HepG2 (cell line): ENCODE results near the gene HAUS1. TPM values are rescaled to one million over a fixed set of nuclear protein-coding genes. Genes with fewer than 3 reads are reported as not detected.
A peak's percentile ranks its signal among the peaks of the same experiment; 100 is the strongest.

Experiments used
- ATAC-seq: fragments of 200-7000 bp; cut with Tn5 transposase; 3 replicates; pipeline ENCODE4 v1.9.1; 2020; ENCODE audit warnings: mild to moderate bottlenecking, moderate library complexity
- BruUV-seq: library from RNA; stranded (reverse); fragments of 400-500 nt; replicated peaks from 2 replicates; lab custom pipeline; 2021; lab: Mats Ljungman, UMichigan
- CTCF ChIA-PET: fragments of 300-600 bp; formaldehyde crosslinking; extraction: SDS; loops from one replicate; lab custom pipeline; 2021; ENCODE audit warnings: low total read pairs, inconsistent platforms, low intra/inter-chr PET ratio; lab: Yijun Ruan, JAX
- POLR2A ChIA-PET: fragments of 350-600 bp; sonication (Branson Sonifier 250); formaldehyde crosslinking; loops from one replicate; lab custom pipeline; 2020; ENCODE audit warnings: antibody characterized with exemption, inconsistent platforms; lab: Yijun Ruan, JAX
- DNase-seq: peaks from one replicate; pipeline ENCODE4 v3.0.0-alpha.2; 2015; ENCODE audit warnings: low spot score
- FAIRE-seq: peaks from 3 replicates; lab custom pipeline; 2011; peaks lifted over from hg19 to GRCh38; lab: Jason Lieb, UNC
- H2AFZ ChIP-seq: one replicate; pipeline ENCODE4 v1.6.1; 2011; ENCODE audit warnings: low read length, inconsistent platforms
- H3K27ac ChIP-seq: fragments of 300-600 bp; 3 replicates; pipeline ENCODE4 v1.8.0; 2011; ENCODE audit warnings: mixed run types, mild to moderate bottlenecking, mixed read lengths, low read length, inconsistent platforms; ENCODE audit not compliant: insufficient read depth; ENCODE audit errors: extremely low read length
- H3K27me3 ChIP-seq, 2 experiments: fragments of 200-600 bp in 1 of 2; 2 replicates in 1 of 2; 3 replicates in 1 of 2; pipeline versions ENCODE4 v1.6.0 to v1.8.0; 2011; ENCODE audit warnings: low read length in 2 of 2, mild to moderate bottlenecking in 2 of 2, moderate library complexity in 2 of 2, inconsistent platforms in 1 of 2; ENCODE audit not compliant: insufficient read depth in 2 of 2, control insufficient read depth in 1 of 2
- H3K36me3 ChIP-seq, 2 experiments: fragments of 200-600 bp in 1 of 2; replicated peaks in 1 of 2; 2 replicates in 1 of 2; 3 replicates in 1 of 2; pipeline versions ENCODE4 v1.5.1 to v1.8.0; 2011; ENCODE audit warnings: low read length in 2 of 2, inconsistent platforms in 1 of 2; ENCODE audit not compliant: insufficient read depth in 2 of 2, control insufficient read depth in 1 of 2
- H3K4me1 ChIP-seq: 2 replicates; pipeline ENCODE4 v1.5.1; 2012; ENCODE audit warnings: low read length, inconsistent platforms; ENCODE audit not compliant: insufficient read depth
- H3K4me2 ChIP-seq: 2 replicates; pipeline ENCODE4 v1.6.0; 2011; ENCODE audit warnings: low read depth, low read length, inconsistent platforms
- H3K4me3 ChIP-seq, 3 experiments: fragments of 200-600 bp in 1 of 3; sonication (generic), shearing (Covaris generic) in 1 of 3; replicated peaks in 1 of 3; 2 replicates each; pipeline ENCODE4 v1.5.1; 2011 to 2016; ENCODE audit warnings: low read length in 3 of 3, inconsistent platforms in 2 of 3, low read depth in 2 of 3, mild to moderate bottlenecking in 2 of 3, control low read depth in 1 of 3, mixed read lengths in 1 of 3; ENCODE audit not compliant: insufficient read depth in 1 of 3
- H3K79me2 ChIP-seq: one replicate; pipeline ENCODE4 v1.6.1; 2011; ENCODE audit warnings: low read length, inconsistent platforms; ENCODE audit not compliant: insufficient read depth
- H3K9ac ChIP-seq: 2 replicates; pipeline ENCODE4 v1.6.0; 2011; ENCODE audit warnings: mild to moderate bottlenecking, low read depth, low read length, inconsistent platforms; ENCODE audit not compliant: insufficient read depth
- H3K9me3 ChIP-seq: 2 replicates; pipeline ENCODE4 v1.5.1; 2012; ENCODE audit warnings: mild to moderate bottlenecking, low read length
- H4K20me1 ChIP-seq: 2 replicates; pipeline ENCODE4 v1.6.0; 2011; ENCODE audit warnings: inconsistent platforms, mild to moderate bottlenecking, low read length, moderate library complexity; ENCODE audit not compliant: insufficient read depth
- ARID4A ChIP-seq: sonication (generic); formaldehyde crosslinking; IDR thresholded peaks from 2 replicates; pipeline ENCODE4 v1.5.0; 2020; ENCODE audit warnings: mild to moderate bottlenecking, missing genetic modification reagents, borderline replicate concordance
- DMAP1 ChIP-seq: IDR thresholded peaks from 2 replicates; pipeline ENCODE4 v1.6.1; 2016
- EEA1 ChIP-seq: sonication (generic); formaldehyde crosslinking; IDR thresholded peaks from 2 replicates; pipeline ENCODE4 v1.5.1; 2020; ENCODE audit warnings: mild to moderate bottlenecking, missing genetic modification reagents, borderline replicate concordance
- MTERF4 ChIP-seq: sonication (generic); formaldehyde crosslinking; IDR thresholded peaks from 2 replicates; pipeline ENCODE4 v1.8.0; 2023; ENCODE audit warnings: mild to moderate bottlenecking, missing genetic modification reagents
- SPEN ChIP-seq: sonication (generic); formaldehyde crosslinking; IDR thresholded peaks from 2 replicates; pipeline ENCODE4 v1.5.1; 2020; ENCODE audit warnings: low read depth, mild to moderate bottlenecking, missing genetic modification reagents
- USF2 ChIP-seq, 2 experiments: sonication (generic) in 1 of 2; formaldehyde crosslinking in 1 of 2; IDR thresholded peaks; 2 replicates each; pipeline versions ENCODE4 v1.5.1 to v1.6.1; 2011 to 2020; ENCODE audit warnings: borderline replicate concordance in 1 of 2, low read depth in 1 of 2, low read length in 1 of 2, mild to moderate bottlenecking in 1 of 2, missing genetic modification reagents in 1 of 2, moderate library complexity in 1 of 2
- XRCC5 ChIP-seq: fragments of 200-400 bp; formaldehyde crosslinking; optimal IDR thresholded peaks from 2 replicates; pipeline ENCODE3; 2017; ENCODE audit warnings: mild to moderate bottlenecking, low read length
- ZFY ChIP-seq: sonication (generic); formaldehyde crosslinking; IDR thresholded peaks from 2 replicates; pipeline ENCODE4 v1.4.0; 2020; ENCODE audit warnings: missing genetic modification reagents
- ZMYM2 ChIP-seq: sonication (generic); formaldehyde crosslinking; IDR thresholded peaks from 2 replicates; pipeline ENCODE4 v1.8.0; 2022; ENCODE audit warnings: mild to moderate bottlenecking, missing genetic modification reagents
- ZNF101 ChIP-seq: sonication (generic); formaldehyde crosslinking; IDR thresholded peaks from 2 replicates; pipeline ENCODE4 v1.4.0; 2020; ENCODE audit warnings: mild to moderate bottlenecking, low read depth, missing genetic modification reagents, borderline replicate concordance
- ZNF232 ChIP-seq: sonication (generic); formaldehyde crosslinking; IDR thresholded peaks from 2 replicates; pipeline ENCODE4 v1.4.0; 2020; ENCODE audit warnings: missing genetic modification reagents, borderline replicate concordance
- ZNF546 ChIP-seq: sonication (generic); formaldehyde crosslinking; conservative IDR thresholded peaks from 2 replicates; pipeline ENCODE4 v1.8.1; 2023; ENCODE audit warnings: mild to moderate bottlenecking, missing genetic modification reagents
- ZNF768 ChIP-seq: sonication (generic); formaldehyde crosslinking; IDR thresholded peaks from 2 replicates; pipeline ENCODE4 v1.4.0; 2020; ENCODE audit warnings: missing genetic modification reagents
- ZNF83 ChIP-seq: sonication (generic); formaldehyde crosslinking; IDR thresholded peaks from 2 replicates; pipeline ENCODE4 v1.4.0; 2020; ENCODE audit warnings: missing genetic modification reagents, mild to moderate bottlenecking, borderline replicate concordance
- ZSCAN21 ChIP-seq: sonication (generic); formaldehyde crosslinking; IDR thresholded peaks from 2 replicates; pipeline ENCODE4 v1.8.0; 2022; ENCODE audit warnings: mild to moderate bottlenecking, missing genetic modification reagents, moderate library complexity, borderline replicate concordance
- WGBS: methylation state at CpG from one replicate; pipeline ENCODE4 v1.1.6; 2017; ENCODE audit warnings: low lambda C conversion rate; 5-methylcytosine and 5-hydroxymethylcytosine counted together
- in situ Hi-C: cut with HindIII; loops from 2 replicates; pipeline ENCODE4 v1.10.0; 2017; ENCODE audit warnings: low pct_unique_long_range_greater_than_20kb; ENCODE audit not compliant: extremely low pct_ligation_motif_present
- intact Hi-C: fragments of 100-400 bp; cut with micrococcal nuclease; formaldehyde crosslinking; loops from one replicate; pipeline ENCODE4 v1.10.0; 2022; ENCODE audit not compliant: unreplicated experiment
- polyA plus RNA-seq, 8 experiments: library from polyadenylated mRNA; depleted of rRNA in 3 of 8; stranded (reverse) in 7 of 8; unstranded in 1 of 8; fragments of >200 nt; fragmentation: Illumina TruSeq in 4 of 8; extraction: Trizol in 4 of 8; gene quantifications; 2 replicates each; pipeline versions ENCODE4 v1.2.1 to v1.2.3, GENCODE V29; 2011 to 2016; ENCODE audit warnings: low read depth in 4 of 8, missing spikeins in 1 of 8, mixed read lengths in 1 of 8; ENCODE audit not compliant: insufficient read depth in 1 of 8
- total RNA-seq, 5 experiments: library from RNA; depleted of rRNA; stranded (reverse); fragments of >200 nt; fragmentation: Illumina TruSeq; extraction: Trizol; gene quantifications; 2 replicates each; pipeline ENCODE4 v1.2.3, GENCODE V29; 2016; ENCODE audit warnings: low read depth in 1 of 5

Gene HAUS1
- total and polyA plus RNA-seq, 2 of the 13 experiments (the other 11 are each of a cell fraction or from before 2014, with no cell fraction given), result 20.6 to 59.2 TPM

GRCh38 chr18:46071653-46072375 lies 32.4 kb upstream of the HAUS1 start, which contains the start of gene PSTPIP2:
Gene PSTPIP2 (minus strand): TSS chr18:46072260. CDS start chr18:46072188, 72 bp downstream.
- no peaks in the 10 kb centered on the region for H3K36me3 ChIP-seq
- H3K4me3 ChIP-seq, result peak within 1 kb of the TSS; percentile 54 to 72 (median 54)
- intact Hi-C loops (loop anchor here (1.0 to 10.0 kb wide), 4 partner anchors 92 to 407 kb away; partner anchors contain the start of gene EPG5), in situ Hi-C loops (loop anchor here (5.0 to 10.0 kb wide), 2 partner anchors 105 to 377 kb away; partner anchors contain the start of gene EPG5)
- peaks cover 12 to 39% of the 10 kb centered on the region in 2 experiments; a peak in 4 of 5 replicates for H3K27me3 ChIP-seq
- peak within 1 kb of the TSS; percentile 54 for H3K9ac ChIP-seq
- no peaks in the 10 kb centered on the region for H3K9me3 ChIP-seq
- no peaks in the 10 kb centered on the region for H3K79me2 ChIP-seq
- FAIRE-seq (no peak), DNase-seq (no peak), ATAC-seq (peak; percentile 78)
- ChIA-PET CTCF (no interaction called here), POLR2A (no interaction called here)
- 2% methylated on average over 24 of the region's 75 CpGs for WGBS
- peak within 1 kb of the TSS; percentile 77 for H3K4me2 ChIP-seq
- no peak within 1 kb of the TSS for H3K27ac ChIP-seq
- peaks cover 21% of the 10 kb centered on the region for H3K4me1 ChIP-seq
- peaks cover 9% of the 10 kb centered on the region; the same call in 1 of the 2 replicates for H4K20me1 ChIP-seq
- no TSS peak for BruUV-seq
- H2AFZ ChIP-seq, result no peak within 1 kb of the TSS
- TF ChIP-seq USF2 (IDR thresholded peaks at IDR 0.05; ENCODE audit: low read depth, low read length) (no peak), USF2 (CRISPR knock-in tag; IDR thresholded peaks at IDR 0.05; ENCODE audit: borderline replicate concordance) (no peak), ZNF83 (CRISPR knock-in tag) (no peak), ZNF232 (CRISPR knock-in tag) (peak; percentile 35; the same call in 1 of the 2 replicates), ARID4A (CRISPR knock-in tag) (peak; percentile 10; the same call in 1 of the 2 replicates), DMAP1 (no peak), SPEN (CRISPR knock-in tag) (0 out of 2 replicates have a peak, but pooled peaks have one; percentile 17), EEA1 (CRISPR knock-in tag) (peak; percentile 68; the same call in 1 of the 2 replicates), ZNF768 (CRISPR knock-in tag) (peak; percentile 10; the same call in 1 of the 2 replicates), XRCC5 (peak; percentile 47), ZNF101 (no peak), MTERF4 (CRISPR knock-in tag) (0 out of 2 replicates have a peak, but pooled peaks have one; percentile 1), ZMYM2 (CRISPR knock-in tag) (0 out of 2 replicates have a peak, but pooled peaks have one; percentile 41), ZNF546 (CRISPR knock-in tag) (no peak), ZSCAN21 (CRISPR knock-in tag) (0 out of 2 replicates have a peak, but pooled peaks have one; percentile 21), ZFY (CRISPR knock-in tag) (peak; percentile 38; the same call in 1 of the 2 replicates)
